HG02678 (cell line): ENCODE measurements around the gene HNRNPL.
"Not testable (repeated sequence)": the region's sequence is repeated elsewhere in the genome, so short reads cannot be mapped to it uniquely, and the experiment has no call there.

ENCODE experiments used
- ATAC-seq: cut with Tn5 transposase; IDR thresholded peaks from one replicate; pipeline ENCODE4 v1.9.1; 2021; ENCODE audit warnings: mild to moderate bottlenecking, moderate library complexity; ENCODE audit not compliant: unreplicated experiment

The HNRNPL gene

DNA sequence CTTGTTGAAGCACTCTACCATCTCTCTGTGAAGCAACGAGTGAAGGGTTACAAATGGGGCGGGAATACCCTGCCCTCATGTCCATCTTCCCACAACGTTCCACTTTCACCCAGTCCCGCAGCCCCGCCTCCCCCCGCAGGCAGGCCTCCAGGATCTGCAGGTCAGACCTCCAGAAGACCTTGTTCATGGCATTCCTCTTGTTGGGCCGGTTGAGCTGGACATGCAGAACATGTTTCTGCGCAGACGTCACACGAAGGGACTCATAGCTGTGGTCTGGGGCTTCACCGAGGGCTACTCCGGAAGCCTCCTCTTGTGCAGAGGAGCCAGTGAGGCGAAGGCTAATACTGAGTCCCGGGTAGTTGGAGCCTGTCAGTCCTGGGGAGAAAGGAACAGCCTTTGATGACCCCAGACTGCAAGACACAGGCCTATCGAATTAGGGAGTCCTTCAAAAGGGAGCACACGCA, 18.6 kb downstream of the HNRNPL start:
- peak; percentile 24 for ATAC-seq

DNA sequence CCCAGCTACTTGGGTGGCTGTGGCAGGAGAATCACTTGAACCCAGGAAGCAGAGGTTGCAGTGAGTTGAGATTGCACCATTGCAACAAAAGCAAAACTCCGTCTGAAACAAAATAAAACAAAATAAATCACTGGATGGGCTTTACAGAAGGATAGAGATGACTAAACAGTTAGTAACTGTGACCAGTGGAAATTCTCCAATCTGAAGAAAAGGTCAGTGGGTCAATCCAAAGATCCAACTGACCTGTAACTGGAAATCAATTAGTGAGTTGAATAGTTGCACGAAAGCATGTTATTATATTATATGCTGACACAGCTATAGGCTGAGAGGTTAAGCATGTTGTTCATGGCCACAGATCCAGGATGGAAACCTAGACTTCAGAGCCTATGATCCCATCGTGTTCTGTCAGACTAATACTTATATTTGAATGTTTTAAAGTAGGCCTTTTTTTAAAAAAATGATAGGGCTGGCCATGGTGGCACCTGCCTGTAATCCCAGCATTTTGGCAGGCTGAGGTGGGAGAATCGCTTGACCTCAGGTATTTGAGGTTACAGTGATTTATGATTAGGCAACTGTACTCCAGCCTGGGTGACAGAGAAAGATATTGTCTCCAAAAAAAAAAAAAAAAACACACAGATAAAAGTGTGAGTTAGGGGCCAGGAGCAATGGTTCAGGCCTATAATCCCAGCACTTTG, 19.6 kb downstream of the HNRNPL start:
- no peak for ATAC-seq

- not testable (repeated sequence) for ATAC-seq
Observed at GRCh38 chr19:38829203-38829602, 20.6 kb downstream of the HNRNPL start.

- no peak for ATAC-seq
Observed at GRCh38 chr19:38826856-38827551, 22.8 kb downstream of the HNRNPL start.

DNA sequence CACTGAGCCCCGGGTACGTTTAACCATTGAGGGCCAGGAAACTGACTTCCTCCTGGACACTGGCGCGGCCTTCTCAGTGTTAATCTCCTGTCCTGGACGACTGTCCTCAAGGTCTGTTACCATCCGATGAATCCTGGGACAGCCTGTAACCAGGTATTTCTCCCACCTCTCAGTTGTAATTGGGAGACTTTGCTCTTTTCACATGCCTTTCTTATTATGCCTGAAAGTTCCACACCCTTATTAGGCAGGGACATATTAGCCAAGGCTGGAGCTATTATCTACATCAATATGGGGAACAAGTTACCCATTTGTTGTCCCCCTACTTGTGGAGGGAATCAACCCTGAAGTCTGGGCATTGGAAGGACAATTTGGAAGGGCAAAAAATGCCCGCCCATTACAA, 23.9 kb downstream of the HNRNPL start:
- not testable (repeated sequence) for ATAC-seq

- ATAC-seq: not testable (repeated sequence)
Observed at GRCh38 chr19:38821230-38821825, 28.5 kb downstream of the HNRNPL start.

DNA sequence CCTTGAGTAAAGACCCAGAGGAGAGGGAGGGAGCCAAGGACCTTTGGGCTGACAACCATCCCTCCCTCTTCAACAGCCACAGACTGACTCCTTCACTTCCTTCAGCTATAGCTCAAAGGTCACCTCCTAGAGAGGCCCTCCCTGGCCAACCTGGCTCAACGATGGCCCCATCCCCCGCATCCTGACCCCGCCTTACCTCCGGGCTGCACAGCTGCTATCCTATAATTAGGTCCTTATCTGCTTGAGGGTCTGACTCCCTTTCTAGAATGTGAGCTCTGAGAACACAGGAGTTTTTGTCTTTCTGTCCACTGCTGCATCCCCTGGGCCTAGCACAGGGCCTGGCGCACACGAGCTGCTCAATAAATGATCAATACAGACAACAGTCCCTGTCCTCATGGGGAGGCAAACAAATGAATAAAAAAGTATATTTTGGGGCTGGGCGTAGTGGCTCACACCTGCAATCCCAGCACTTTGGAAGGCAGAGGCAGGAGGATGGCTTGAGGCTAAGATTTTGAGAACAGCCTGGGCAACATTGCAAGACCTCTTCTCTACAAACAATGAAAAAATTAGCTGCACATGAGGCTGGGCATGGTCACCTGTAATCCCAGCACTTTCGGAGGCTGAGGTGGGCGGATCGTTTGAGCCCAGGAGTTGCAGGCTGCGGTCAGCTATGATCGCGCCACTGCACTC, 30.4 kb downstream of the HNRNPL start:
- no peak for ATAC-seq

DNA sequence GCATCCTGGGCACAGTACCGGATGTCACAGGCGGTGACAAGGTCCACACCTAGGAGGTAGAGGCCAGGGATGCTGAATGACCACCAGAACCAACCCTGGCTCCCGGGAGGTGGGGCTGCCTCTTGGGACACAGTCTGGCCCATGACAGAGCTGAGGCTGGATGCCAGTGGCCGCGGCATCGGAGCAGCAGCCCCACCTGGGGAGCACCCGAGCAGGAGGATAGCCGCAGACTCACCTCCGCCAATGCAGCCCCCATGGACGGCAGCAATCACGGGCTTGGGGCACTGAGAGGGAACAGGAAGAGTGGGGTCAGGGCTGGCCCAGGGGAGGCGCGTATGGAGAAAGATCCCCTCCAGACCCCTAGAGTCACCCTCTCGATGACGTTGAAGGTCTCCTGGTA, 32.7 kb downstream of the HNRNPL start:
- ATAC-seq: no peak

DNA sequence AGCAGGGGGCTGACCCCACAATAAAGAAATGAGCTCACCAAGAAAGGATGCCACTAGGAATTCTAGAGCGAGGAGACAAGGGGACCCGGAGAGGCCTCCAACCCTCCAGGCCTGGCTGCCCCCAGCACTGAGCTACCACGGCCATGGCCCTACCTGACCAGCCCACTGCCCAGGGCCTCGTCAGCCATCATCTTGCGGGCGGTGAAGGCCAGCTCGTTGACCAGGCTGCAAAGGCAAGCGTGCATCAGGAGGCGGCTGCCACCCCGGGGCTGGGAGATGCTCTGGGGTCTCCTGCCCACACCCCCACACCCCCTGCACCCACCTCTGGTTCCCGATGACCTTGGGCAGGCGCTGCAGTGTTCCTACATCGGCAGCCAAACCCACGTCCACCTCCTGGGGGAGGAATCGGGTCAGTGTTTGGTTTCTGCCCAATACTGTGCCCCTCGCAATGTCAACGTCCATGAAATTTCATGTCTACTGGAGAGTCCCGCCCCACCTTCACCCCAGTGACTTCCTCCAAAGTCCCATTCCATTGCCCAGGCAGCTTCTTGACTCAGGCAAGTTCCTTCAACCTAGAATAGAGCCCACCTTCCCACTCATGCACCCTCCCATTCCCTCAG, 33.5 kb downstream of the HNRNPL start:
- no peak for ATAC-seq

- ATAC-seq: no peak
Observed at GRCh38 chr19:38815059-38816001, 34.5 kb downstream of the HNRNPL start.

DNA sequence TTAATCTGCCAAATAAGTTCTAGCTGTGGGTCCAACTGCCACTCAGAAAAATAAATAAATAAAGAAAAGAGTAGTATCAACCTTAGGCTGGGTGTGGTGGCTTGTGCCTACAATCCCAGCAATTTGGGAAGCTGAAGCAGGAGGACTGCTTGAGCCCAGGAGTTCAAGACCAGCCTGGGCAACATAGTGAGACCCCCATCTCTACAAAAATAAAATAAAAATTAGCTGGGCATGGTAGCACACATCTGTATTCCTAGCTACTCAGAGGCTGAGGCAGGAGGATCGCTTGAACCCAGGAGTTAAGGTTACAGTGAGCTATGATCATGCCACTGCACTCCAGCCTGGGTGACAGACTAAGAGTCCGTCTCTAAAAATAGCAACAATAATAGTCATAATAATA, 35.9 kb downstream of the HNRNPL start:
- not testable (repeated sequence) for ATAC-seq

DNA sequence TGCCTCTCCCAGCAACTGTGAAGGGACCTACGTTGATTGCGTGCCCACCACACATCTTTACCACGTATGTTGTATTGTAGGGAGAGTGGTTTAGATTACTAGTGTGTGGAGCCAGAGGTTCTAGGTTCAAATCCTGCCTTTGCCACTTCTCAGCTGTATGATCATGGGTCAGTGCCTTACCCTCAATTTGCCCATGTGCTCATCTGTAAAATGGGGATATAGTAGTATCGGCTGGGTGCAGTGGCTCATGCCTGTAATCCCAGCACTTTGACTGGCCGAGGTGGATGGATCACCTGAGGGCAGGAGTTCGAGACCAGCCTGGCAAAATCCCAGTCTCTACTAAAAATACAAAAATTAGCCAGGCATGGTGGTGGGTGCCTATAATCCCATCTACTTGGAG, 36.5 kb downstream of the HNRNPL start:
- no peak for ATAC-seq

GRCh38 chr19:38812841-38813320, 36.9 kb downstream of the HNRNPL start, which contains the start of gene LGALS4:
TSS of gene LGALS4 (minus strand) at chr19:38812945. CDS start at chr19:38812886, 59 bp downstream.
- no peak for ATAC-seq

DNA sequence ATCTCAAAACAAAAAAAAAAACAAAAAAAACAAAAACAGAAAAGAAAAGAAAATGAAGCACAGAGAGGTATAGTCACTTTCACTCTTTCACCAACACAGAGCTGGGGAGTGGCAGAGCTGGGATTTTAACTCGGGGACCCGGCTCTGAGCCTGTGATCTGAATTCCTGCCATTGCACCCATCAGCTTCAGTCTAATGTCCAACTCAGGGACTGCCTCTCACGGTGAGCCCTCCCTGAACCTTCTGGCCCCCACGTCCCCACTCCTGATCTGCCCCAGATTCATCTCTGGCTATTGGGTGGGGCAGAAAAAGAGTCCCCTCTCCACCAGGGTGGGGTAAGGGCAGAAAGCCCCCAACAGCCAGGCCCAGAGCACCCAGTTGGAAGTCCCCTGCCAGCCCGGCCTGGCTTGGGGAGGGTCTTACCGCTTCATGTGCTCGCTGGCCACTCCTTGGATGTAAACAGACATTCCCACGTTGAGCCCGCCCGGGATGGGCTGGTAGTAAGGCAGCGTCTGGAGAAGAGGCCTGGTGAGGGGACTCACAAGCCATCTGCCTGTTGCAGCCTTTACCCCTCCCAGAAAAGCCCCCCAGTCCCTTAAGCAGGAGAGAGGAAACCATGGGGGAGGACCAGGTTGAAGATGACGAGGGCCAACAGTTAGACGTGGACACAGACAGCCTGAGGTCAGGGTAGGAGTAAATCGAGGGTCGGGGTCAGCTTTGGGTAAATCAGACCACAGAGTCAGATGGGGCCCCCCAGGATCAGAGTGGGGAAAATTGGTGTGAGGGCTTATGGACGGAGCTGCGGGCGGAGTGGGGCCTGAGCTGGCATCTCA, 37.6 kb downstream of the HNRNPL start:
- no peak for ATAC-seq

DNA sequence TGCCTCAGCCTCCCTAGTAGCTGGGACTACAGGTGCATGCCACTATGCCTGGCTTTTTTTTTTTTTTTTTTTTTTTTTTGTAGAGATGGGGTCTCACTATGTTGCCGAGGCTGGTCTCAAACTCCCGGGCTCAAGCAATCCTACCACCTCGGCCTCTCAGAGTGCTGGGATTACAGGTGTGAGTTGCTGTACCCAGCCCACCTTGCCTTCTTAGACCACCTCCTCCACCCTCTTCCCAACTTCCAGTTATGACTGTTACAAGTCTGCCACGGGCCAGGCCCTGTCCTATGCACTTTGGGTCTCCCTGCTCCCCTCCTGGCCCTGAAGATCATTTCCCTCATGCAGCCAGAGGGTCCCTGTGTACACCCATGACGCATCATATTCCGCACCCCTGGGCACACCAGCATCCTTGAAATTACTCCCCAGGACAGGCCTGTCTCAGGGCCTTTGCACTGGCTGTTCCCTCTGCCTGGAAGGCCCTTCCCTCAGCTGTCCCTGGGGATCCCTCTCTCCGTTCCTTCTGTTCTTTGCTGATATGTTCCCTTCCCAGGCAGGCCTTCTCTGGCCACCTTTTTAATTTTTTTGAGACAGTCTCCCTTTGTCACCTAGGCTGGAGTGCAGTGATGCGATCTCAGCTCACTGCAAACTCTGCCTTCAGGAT, 40.1 kb downstream of the HNRNPL start:
- ATAC-seq: no peak

DNA sequence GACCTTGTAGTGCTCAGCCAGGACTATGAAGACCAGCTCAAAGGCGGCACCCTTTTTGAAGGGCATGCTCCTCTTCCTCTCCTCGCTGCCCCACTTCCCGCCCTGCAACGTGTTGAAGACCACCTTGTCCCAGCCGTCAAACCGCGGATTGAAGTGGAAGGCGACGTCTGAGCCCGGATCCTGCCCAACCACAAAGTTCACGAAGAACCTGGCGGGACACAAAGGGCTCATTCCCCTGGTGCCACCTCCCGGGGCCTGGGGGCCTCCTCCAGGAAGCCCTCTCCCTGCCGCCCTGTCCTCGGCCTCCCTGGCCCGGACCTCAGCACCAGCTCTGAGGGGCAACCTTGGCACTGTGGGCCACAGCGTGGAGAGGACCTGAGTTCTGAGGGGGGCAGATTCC, 41.0 kb downstream of the HNRNPL start:
- ATAC-seq: no peak

DNA sequence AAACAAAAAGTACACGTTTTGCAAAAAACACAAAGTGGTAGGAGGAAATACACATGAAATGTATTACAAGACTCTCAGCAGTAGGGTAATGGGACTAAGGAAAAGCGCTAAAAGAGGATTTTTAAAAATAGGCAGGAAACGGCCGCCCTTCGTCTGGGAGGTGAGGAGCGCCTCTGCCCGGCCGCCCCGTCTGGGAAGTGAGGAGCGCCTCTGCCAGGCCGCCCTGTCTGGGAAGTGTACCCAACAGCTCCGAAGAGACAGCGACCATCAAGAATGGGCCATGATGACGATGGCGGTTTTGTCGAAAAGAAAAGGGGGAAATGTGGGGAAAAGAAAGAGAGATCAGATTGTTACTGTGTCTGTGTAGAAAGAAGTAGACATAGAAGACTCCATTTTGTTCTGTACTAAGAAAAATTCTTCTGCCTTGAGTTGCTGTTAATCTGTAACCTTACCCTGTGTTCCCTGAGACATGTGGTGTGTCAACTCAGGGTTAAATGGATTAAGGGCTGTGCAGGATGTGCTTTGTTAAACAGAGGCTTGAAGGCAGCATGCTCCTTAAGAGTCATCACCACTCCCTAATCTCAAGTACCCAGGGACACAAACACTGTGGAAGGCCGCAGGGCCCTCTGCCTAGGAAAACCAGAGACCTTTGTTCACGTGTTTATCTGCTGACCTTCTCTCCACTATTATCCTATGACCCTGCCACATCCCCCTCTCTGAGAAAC, 42.2 kb downstream of the HNRNPL start:
- ATAC-seq: not testable (repeated sequence)

GRCh38 chr19:38806371-38806770, 43.4 kb downstream of the HNRNPL start:
- ATAC-seq: no peak
